NCI-H2107 treated with DMSO at 0.1 percent for 48 hours (cell line): ENCODE data around the gene CPNE7.

Source experiments
- DNase-seq: peaks from one replicate; lab custom pipeline; 2025; ENCODE audit not compliant: unreplicated experiment; lab: John Stamatoyannopoulos, UW

CPNE7 gene

GRCh38 chr16:89549007-89549700 is 26.4 kb upstream of the CPNE7 start:
- no peak for DNase-seq

- no peak for DNase-seq
These were observed 25.0 kb upstream of the CPNE7 start for GRCh38 chr16:89550421-89551007.

GRCh38 chr16:89552329-89552728 is 23.2 kb upstream of the CPNE7 start:
- no peak for DNase-seq

- no peak for DNase-seq
These were observed 22.6 kb upstream of the CPNE7 start for GRCh38 chr16:89552913-89553312.

- no peak for DNase-seq
These were observed 21.8 kb upstream of the CPNE7 start for GRCh38 chr16:89553733-89554132.

GRCh38 chr16:89554343-89554742 is 21.2 kb upstream of the CPNE7 start:
- no peak for DNase-seq

- no peak for DNase-seq
These were observed 20.3 kb upstream of the CPNE7 start for GRCh38 chr16:89555265-89555664.

- no peak for DNase-seq
These were observed 19.8 kb upstream of the CPNE7 start for GRCh38 chr16:89555780-89556179.

- DNase-seq = peak; percentile 13
These were observed 18.5 kb upstream of the CPNE7 start for GRCh38 chr16:89556750-89557689.

GRCh38 chr16:89557690-89558490 is 17.7 kb upstream of the CPNE7 start:
- DNase-seq = no peak

GRCh38 chr16:89560378-89561141 is 15.0 kb upstream of the CPNE7 start, which contains the start of gene RPL13:
TSS of gene RPL13 (plus strand) at chr16:89560682. CDS start at chr16:89560960, 278 bp downstream.
- DNase-seq = peak; percentile 87

- no peak for DNase-seq
These were observed 14.2 kb upstream of the CPNE7 start for GRCh38 chr16:89561142-89561883.

GRCh38 chr16:89561884-89562599 is 13.5 kb upstream of the CPNE7 start:
- no peak for DNase-seq

- DNase-seq = no peak
These were observed 12.6 kb upstream of the CPNE7 start for GRCh38 chr16:89562939-89563338.

GRCh38 chr16:89563639-89564392 is 11.7 kb upstream of the CPNE7 start:
- DNase-seq = no peak

GRCh38 chr16:89564476-89565255 is 10.9 kb upstream of the CPNE7 start:
- DNase-seq = peak; percentile 37

GRCh38 chr16:89565256-89565505 is 10.4 kb upstream of the CPNE7 start:
- DNase-seq = no peak
